Caco-2 (cell line): Measurements from ENCODE around the gene MYO9B. TPM values are rescaled to one million over a fixed set of nuclear protein-coding genes. Genes with fewer than 3 reads are reported as not detected.

Source experiments
- BruUV-seq: library from RNA; stranded (reverse); fragments of 400-500 nt; replicated peaks from 2 replicates; lab custom pipeline; 2021; lab: Mats Ljungman, UMichigan
- CTCF ChIA-PET: fragments of 300-600 bp; sonication (Branson Sonifier 250); formaldehyde crosslinking; loops from one replicate; lab custom pipeline; 2022; ENCODE audit warnings: antibody characterized with exemption; lab: Charles Lee
- POLR2A ChIA-PET: fragments of 300-600 bp; sonication (Branson Sonifier 250); formaldehyde crosslinking; loops from one replicate; lab custom pipeline; 2022; ENCODE audit warnings: antibody characterized with exemption; lab: Charles Lee
- DNase-seq, 2 experiments: peaks; one replicate each; pipeline versions ENCODE4 v3.0.0 to v3.0.0-alpha.2; 2020 to 2022
- H3K27me3 ChIP-seq: replicated peaks from 2 replicates; pipeline ENCODE4 v1.6.0; 2011; ENCODE audit warnings: low read length; ENCODE audit not compliant: control insufficient read depth, insufficient read depth
- H3K36me3 ChIP-seq: 2 replicates; pipeline ENCODE4 v1.5.1; 2011; ENCODE audit warnings: low read length; ENCODE audit not compliant: control insufficient read depth, insufficient read depth
- H3K4me1 ChIP-seq: fragments of 250-450 bp; sonication (Bioruptor Pico); 2 replicates; pipeline ENCODE4 v1.5.1; 2020; ENCODE audit warnings: mild to moderate bottlenecking
- H3K4me3 ChIP-seq: 2 replicates; pipeline ENCODE4 v1.5.1; 2011; ENCODE audit warnings: low read depth, mild to moderate bottlenecking, control low read depth, low read length
- H3K9me3 ChIP-seq: fragments of 250-450 bp; sonication (Bioruptor Pico); 2 replicates; pipeline ENCODE4 v1.5.1; 2020; ENCODE audit warnings: mild to moderate bottlenecking, moderate library complexity
- H3K27ac Mint-ChIP-seq: one replicate; pipeline ENCODE4 v1.8.0; 2022; ENCODE audit warnings: mixed read lengths; ENCODE audit not compliant: unreplicated experiment
- H3K27me3 Mint-ChIP-seq: one replicate; pipeline ENCODE4 v1.8.0; 2022; ENCODE audit warnings: mixed read lengths; ENCODE audit not compliant: insufficient read depth, unreplicated experiment
- H3K36me3 Mint-ChIP-seq: one replicate; pipeline ENCODE4 v1.8.0; 2022; ENCODE audit warnings: mild to moderate bottlenecking, mixed read lengths; ENCODE audit not compliant: insufficient read depth, unreplicated experiment
- H3K4me1 Mint-ChIP-seq: one replicate; pipeline ENCODE4 v1.8.0; 2022; ENCODE audit warnings: low read depth, mixed read lengths; ENCODE audit not compliant: unreplicated experiment
- H3K4me3 Mint-ChIP-seq: one replicate; pipeline ENCODE4 v1.8.0; 2022; ENCODE audit warnings: mild to moderate bottlenecking, moderate library complexity, mixed read lengths; ENCODE audit not compliant: unreplicated experiment
- H3K9me3 Mint-ChIP-seq: one replicate; pipeline ENCODE4 v1.8.0; 2022; ENCODE audit warnings: mixed read lengths; ENCODE audit not compliant: unreplicated experiment
- intact Hi-C: fragments of 100-400 bp; cut with micrococcal nuclease; formaldehyde crosslinking; loops from one replicate; pipeline ENCODE4 v1.10.0; 2022; ENCODE audit not compliant: unreplicated experiment
- total RNA-seq: library from RNA; stranded (reverse); gene quantifications from 2 replicates; pipeline ENCODE4 v1.2.3, GENCODE V29; 2022
- TF ChIP-seq, protein P1 (sequence below), 2 experiments: fragments of 200-600 bp in 1 of 2; IDR thresholded peaks; 1 replicate in 1 of 2; 2 replicates in 1 of 2; pipeline versions ENCODE4 v1.5.1 to v1.8.0; 2011 to 2022; ENCODE audit warnings: antibody characterized with exemption in 1 of 2, control low read depth in 1 of 2, inconsistent platforms in 1 of 2, low read depth in 1 of 2, low read length in 1 of 2, mild to moderate bottlenecking in 1 of 2, moderate library complexity in 1 of 2; ENCODE audit not compliant: insufficient read depth in 1 of 2, severe bottlenecking in 1 of 2, unreplicated experiment in 1 of 2

Gene MYO9B
- total RNA-seq, 1 experiment from 2014 or later = 47.6 TPM

DNA sequence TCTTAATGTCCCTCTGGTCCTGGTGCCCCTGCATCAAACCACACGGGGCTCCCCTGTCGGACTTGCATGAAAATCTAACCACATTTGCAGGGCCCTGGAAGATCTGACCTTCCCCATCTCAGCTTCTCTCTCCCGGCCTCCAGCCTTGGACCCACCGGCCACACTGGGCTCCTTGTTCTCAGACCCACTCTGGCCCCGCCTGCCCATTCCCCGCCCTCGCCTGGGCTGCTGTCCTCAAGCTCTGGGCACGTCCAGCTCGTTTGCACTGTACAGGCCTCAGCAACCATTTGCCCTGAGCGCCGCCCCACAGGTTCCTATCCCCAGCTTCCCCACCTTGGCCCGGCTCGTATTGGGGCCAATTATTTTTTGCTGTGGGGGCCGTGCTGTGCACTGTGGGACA, 10.5 kb downstream of the MYO9B start:
- H3K4me1 ChIP-seq = no peaks in the 10 kb centered on the region
- no peak overlapping the region for H3K4me3 ChIP-seq
- BruUV-seq = no TSS peak
- Mint-ChIP-seq H3K27ac (no peak overlapping the region), H3K4me3 (no peak overlapping the region), H3K27me3 (no peaks in the 10 kb centered on the region), H3K9me3 (no peaks in the 10 kb centered on the region), H3K4me1 (peaks cover 18% of the 10 kb centered on the region), H3K36me3 (peaks cover 21% of the 10 kb centered on the region)
- no peaks in the 10 kb centered on the region; the same call in 1 of the 2 replicates for H3K36me3 ChIP-seq
- CTCF ChIA-PET = interaction anchor here (0.6 kb wide), 1 partner anchor 67 kb away, joined by 3 read pairs; no protein-coding TSS in a partner anchor
- no peaks in the 10 kb centered on the region for H3K27me3 ChIP-seq
- intact Hi-C loops = no loop called here
- no peaks in the 10 kb centered on the region for H3K9me3 ChIP-seq
- DNase-seq = no peak
- TF ChIP-seq, protein P1, sequence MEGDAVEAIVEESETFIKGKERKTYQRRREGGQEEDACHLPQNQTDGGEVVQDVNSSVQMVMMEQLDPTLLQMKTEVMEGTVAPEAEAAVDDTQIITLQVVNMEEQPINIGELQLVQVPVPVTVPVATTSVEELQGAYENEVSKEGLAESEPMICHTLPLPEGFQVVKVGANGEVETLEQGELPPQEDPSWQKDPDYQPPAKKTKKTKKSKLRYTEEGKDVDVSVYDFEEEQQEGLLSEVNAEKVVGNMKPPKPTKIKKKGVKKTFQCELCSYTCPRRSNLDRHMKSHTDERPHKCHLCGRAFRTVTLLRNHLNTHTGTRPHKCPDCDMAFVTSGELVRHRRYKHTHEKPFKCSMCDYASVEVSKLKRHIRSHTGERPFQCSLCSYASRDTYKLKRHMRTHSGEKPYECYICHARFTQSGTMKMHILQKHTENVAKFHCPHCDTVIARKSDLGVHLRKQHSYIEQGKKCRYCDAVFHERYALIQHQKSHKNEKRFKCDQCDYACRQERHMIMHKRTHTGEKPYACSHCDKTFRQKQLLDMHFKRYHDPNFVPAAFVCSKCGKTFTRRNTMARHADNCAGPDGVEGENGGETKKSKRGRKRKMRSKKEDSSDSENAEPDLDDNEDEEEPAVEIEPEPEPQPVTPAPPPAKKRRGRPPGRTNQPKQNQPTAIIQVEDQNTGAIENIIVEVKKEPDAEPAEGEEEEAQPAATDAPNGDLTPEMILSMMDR (IDR thresholded peaks at IDR 0.05; ENCODE audit: insufficient read depth in 1 of 2, low read depth in 1 of 2, low read length in 1 of 2, severe bottlenecking in 1 of 2, unreplicated experiment in 1 of 2) = no peak
- POLR2A ChIA-PET = no interaction called here

DNA sequence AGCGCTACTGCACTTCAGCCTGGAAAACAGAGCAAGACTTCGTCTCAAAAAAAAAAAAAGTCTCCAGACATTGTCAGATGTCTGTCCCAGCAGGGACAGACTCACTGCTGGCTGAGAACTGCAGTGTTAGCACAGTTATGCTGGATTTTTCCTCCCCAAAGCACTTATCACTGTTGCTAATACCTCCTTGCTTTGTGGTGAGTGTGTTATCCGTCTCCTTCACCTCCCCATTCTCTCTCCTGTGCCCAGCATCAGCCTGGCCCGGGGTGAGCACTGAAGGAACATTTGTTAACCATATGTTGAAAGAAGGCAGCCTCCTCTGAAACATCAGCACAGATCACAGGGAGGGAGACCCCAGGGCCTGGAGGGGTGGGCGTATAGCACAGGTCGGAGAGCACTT, 11.3 kb downstream of the MYO9B start:
- TF ChIP-seq, protein P1 (IDR thresholded peaks at IDR 0.05; ENCODE audit: insufficient read depth in 1 of 2, low read depth in 1 of 2, low read length in 1 of 2, severe bottlenecking in 1 of 2, unreplicated experiment in 1 of 2) = no peak
- H3K4me1 ChIP-seq = no peaks in the 10 kb centered on the region
- CTCF ChIA-PET = no interaction called here
- no TSS peak for BruUV-seq
- Mint-ChIP-seq H3K4me1 (peaks cover 18% of the 10 kb centered on the region), H3K4me3 (no peak overlapping the region), H3K27ac (no peak overlapping the region), H3K9me3 (no peaks in the 10 kb centered on the region), H3K27me3 (no peaks in the 10 kb centered on the region), H3K36me3 (peaks cover 24% of the 10 kb centered on the region)
- H3K9me3 ChIP-seq = no peaks in the 10 kb centered on the region
- DNase-seq = no peak
- POLR2A ChIA-PET = no interaction called here
- no peaks in the 10 kb centered on the region for H3K27me3 ChIP-seq
- intact Hi-C loops = no loop called here
- no peaks in the 10 kb centered on the region; the same call in 1 of the 2 replicates for H3K36me3 ChIP-seq
- H3K4me3 ChIP-seq = no peak overlapping the region

DNA sequence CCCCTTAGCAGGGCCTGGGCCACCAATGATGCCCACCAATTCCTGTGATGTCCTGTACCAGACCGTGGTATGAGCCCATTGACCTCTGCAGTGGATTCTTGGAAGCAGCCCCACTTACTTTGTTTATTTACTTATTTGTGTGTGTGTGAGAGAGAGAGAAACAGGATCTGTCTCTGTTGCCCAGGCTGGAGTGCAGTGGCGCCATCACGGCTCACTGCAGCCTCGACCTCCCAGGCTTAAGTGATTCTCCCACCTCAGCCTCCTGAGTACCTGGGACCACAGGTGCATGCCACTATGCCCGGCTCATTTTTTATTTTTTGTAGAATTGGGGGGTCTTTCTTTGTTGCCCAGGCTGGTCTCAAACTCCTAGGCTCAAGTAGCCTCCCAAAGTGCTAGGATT, 13.0 kb downstream of the MYO9B start:
- POLR2A ChIA-PET = no interaction called here
- intact Hi-C loops = no loop called here

More for the DNA sequence above, 13.0 kb downstream of the MYO9B start:
- H3K27me3 ChIP-seq = no peaks in the 10 kb centered on the region
- no peaks in the 10 kb centered on the region for H3K9me3 ChIP-seq
- no peaks in the 10 kb centered on the region for H3K4me1 ChIP-seq
- no peak for DNase-seq
- Mint-ChIP-seq H3K27ac (no peak overlapping the region), H3K36me3 (peaks cover 18% of the 10 kb centered on the region), H3K4me3 (no peak overlapping the region), H3K9me3 (no peaks in the 10 kb centered on the region), H3K27me3 (no peaks in the 10 kb centered on the region), H3K4me1 (peaks cover 18% of the 10 kb centered on the region)
- H3K36me3 ChIP-seq = no peaks in the 10 kb centered on the region; the same call in 1 of the 2 replicates
- TF ChIP-seq, protein P1 (IDR thresholded peaks at IDR 0.05; ENCODE audit: insufficient read depth in 1 of 2, low read depth in 1 of 2, low read length in 1 of 2, severe bottlenecking in 1 of 2, unreplicated experiment in 1 of 2) = no peak
- CTCF ChIA-PET = no interaction called here
- H3K4me3 ChIP-seq = no peak overlapping the region
- no TSS peak for BruUV-seq
